HEK293 (cell line): ENCODE results near the gene FRMD4B.

Experiments used
- CTCF ChIP-seq: fragments of 450-650 bp; formaldehyde crosslinking; IDR thresholded peaks from 2 replicates; pipeline ENCODE4 v1.5.1; 2016; ENCODE audit warnings: missing biosample characterization, missing genetic modification characterization
- SETDB1 ChIP-seq: IDR thresholded peaks from one replicate; pipeline ENCODE4 v1.6.1; 2017; ENCODE audit warnings: mild to moderate bottlenecking, low read length, moderate library complexity, mixed read lengths; ENCODE audit not compliant: insufficient read length

GRCh38 chr3:69250014-69250413 lies 135.9 kb downstream of the FRMD4B start:
- TF ChIP-seq SETDB1 (no peak), CTCF (tag by site-specific recombination) (no peak)
